Esophagus squamous epithelium (tissue), 5 donors: Measurements from ENCODE around the gene ELFN2. TPM values are rescaled to one million over a fixed set of nuclear protein-coding genes. Genes with fewer than 3 reads are reported as not detected.

ENCODE experiments used
- DNase-seq: peaks from one replicate; lab custom pipeline; 2025; lab: John Stamatoyannopoulos, UW
- H3K27ac ChIP-seq, 4 donors: fragments of 200-600 bp; sonication (generic); one replicate each; pipeline ENCODE4 v1.5.1; 2016 to 2019; ENCODE audit warnings: mild to moderate bottlenecking in 1 of 4
- H3K27me3 ChIP-seq, 4 donors: fragments of 200-600 bp; sonication (generic); 1 replicate in 3 of 4; 2 replicates in 1 of 4; pipeline versions ENCODE4 v1.5.1 to v1.6.0; 2017 to 2021; ENCODE audit warnings: antibody characterized with exemption in 1 of 4
- H3K36me3 ChIP-seq, 3 donors: fragments of 200-600 bp; sonication (generic); one replicate each; pipeline ENCODE4 v1.5.1; 2016 to 2019
- H3K4me1 ChIP-seq, 3 donors: fragments of 200-600 bp; sonication (generic); one replicate each; pipeline ENCODE4 v1.5.1; 2017 to 2019
- H3K4me3 ChIP-seq, 4 donors: fragments of 200-600 bp; sonication (generic); 1 replicate in 3 of 4; 2 replicates in 1 of 4; pipeline ENCODE4 v1.5.1; 2016 to 2019; ENCODE audit warnings: mild to moderate bottlenecking in 2 of 4, moderate library complexity in 1 of 4
- H3K9me3 ChIP-seq, 3 donors: fragments of 200-600 bp; sonication (generic); one replicate each; pipeline ENCODE4 v1.5.1; 2016 to 2019
- CTCF ChIP-seq, 6 experiments: fragments of 450-650 bp in 4 of 6; fragments of 200-600 bp in 2 of 6; sonication (generic) in 2 of 6; IDR thresholded peaks; one replicate each; pipeline ENCODE4 v1.5.1; 2016 to 2019; ENCODE audit warnings: antibody characterized with exemption in 6 of 6, mild to moderate bottlenecking in 4 of 6, moderate library complexity in 4 of 6
- POLR2A ChIP-seq, 4 donors: fragments of 450-650 bp; IDR thresholded peaks; one replicate each; pipeline ENCODE4 v1.6.1; 2017; ENCODE audit warnings: antibody characterized with exemption in 4 of 4, mild to moderate bottlenecking in 4 of 4, moderate library complexity in 3 of 4
- WGBS, 2 donors: methylation state at CpG; one replicate each; pipeline ENCODE4 v1.1.5; 2018; 5-methylcytosine and 5-hydroxymethylcytosine counted together
- intact Hi-C: fragments of 100-400 bp; cut with DNase I; formaldehyde crosslinking; loops from one replicate; pipeline ENCODE4 v1.15.0; 2022
- total RNA-seq, 4 donors: library from RNA; depleted of rRNA; stranded (reverse); fragments of >200 nt; gene quantifications; one replicate each; pipeline ENCODE4 v1.1.0, GENCODE V29; 2016
- donor health status: DM: yes; HTN: yes; CAD: no.

ELFN2 gene
- total RNA-seq, 4 donors from 2014 or later: not detected

DNA sequence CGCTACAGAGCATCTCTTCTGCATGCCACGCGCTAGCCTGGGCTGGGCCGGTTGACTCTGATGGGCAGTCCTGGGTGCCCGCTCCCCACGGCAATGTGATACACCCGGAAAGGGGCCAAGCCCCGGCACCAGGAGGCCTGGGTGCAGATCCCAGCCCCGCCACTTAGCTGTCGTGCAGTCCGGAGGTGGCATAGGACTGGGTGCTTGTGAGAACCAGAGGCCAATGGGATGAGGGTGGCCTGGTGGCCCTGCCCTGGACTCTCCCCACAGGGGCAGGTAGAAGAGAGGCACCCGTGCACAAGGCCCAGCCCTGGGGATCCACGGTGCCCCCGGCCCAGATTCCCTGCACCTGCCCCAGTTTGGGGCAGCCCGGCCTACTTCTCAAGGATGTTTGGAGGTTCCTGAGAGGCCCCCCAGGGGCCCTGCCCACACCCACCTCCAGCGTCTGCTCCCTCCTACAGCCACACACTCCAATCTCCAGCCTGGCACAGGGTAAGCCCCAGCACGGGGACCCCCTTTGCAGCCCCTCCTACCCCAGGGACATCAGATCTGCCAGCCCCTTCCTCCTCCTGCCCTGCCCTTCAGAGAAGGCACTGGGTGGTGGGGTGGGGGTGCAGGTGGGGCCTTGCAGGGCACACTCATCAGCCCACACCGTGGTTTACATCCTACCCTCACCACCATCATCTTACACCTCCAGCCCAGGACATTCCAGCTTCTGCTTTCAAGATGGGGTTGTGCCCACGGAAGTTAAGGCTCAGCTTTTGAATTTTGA is 78.0 kb downstream of the ELFN2 start:
- no peak for DNase-seq
- TF ChIP-seq POLR2A (IDR thresholded peaks at IDR 0.05) (no peak), CTCF (IDR thresholded peaks at IDR 0.05) (no peak)
- WGBS, 2 donors: 50 to 80% methylated on average over 4 to 5 of the region's 19 CpGs

GRCh38 chr22:37346505-37346895 is 80.8 kb downstream of the ELFN2 start:
- WGBS, 2 donors: 66 to 77% methylated on average over 6 to 7 of the region's 7 CpGs
- no peak for DNase-seq
- Histone ChIP-seq H3K4me3 (no peak overlapping the region), H3K9me3 (no peaks in the 10 kb centered on the region), H3K36me3 (no peaks in the 10 kb centered on the region), H3K27ac (no peak overlapping the region), H3K27me3 (peaks cover 0 to 40% (median 0%) of the 10 kb centered on the region in 4 donors), H3K4me1 (peaks cover 0 to 9% (median 0%) of the 10 kb centered on the region in 3 donors)
- intact Hi-C loops: no loop called here
- TF ChIP-seq CTCF (IDR thresholded peaks at IDR 0.05) (no peak), POLR2A (IDR thresholded peaks at IDR 0.05) (no peak)

More for the DNA sequence above, 78.0 kb downstream of the ELFN2 start:
- Histone ChIP-seq H3K4me3 (no peak overlapping the region), H3K9me3 (no peaks in the 10 kb centered on the region), H3K27ac (no peak overlapping the region), H3K4me1 (peaks cover 0 to 9% (median 0%) of the 10 kb centered on the region in 3 donors), H3K27me3 (peaks cover 0 to 39% (median 0%) of the 10 kb centered on the region in 4 donors), H3K36me3 (no peaks in the 10 kb centered on the region)
- intact Hi-C loops: no loop called here

- H3K27ac ChIP-seq: no peak overlapping the region
- TF ChIP-seq POLR2A (IDR thresholded peaks at IDR 0.05) (no peak), CTCF (IDR thresholded peaks at IDR 0.05) (no peak)
- peaks cover 0 to 9% (median 0%) of the 10 kb centered on the region in 3 donors for H3K4me1 ChIP-seq
- H3K27me3 ChIP-seq: peaks cover 0 to 40% (median 0%) of the 10 kb centered on the region in 4 donors
- H3K4me3 ChIP-seq: no peak overlapping the region
- no peaks in the 10 kb centered on the region for H3K36me3 ChIP-seq
- H3K9me3 ChIP-seq: no peaks in the 10 kb centered on the region
- no peak for DNase-seq
- intact Hi-C loops: no loop called here
- WGBS, 2 donors: 6 to 24% methylated on average over 8 to 13 of the region's 13 CpGs
Observed at GRCh38 chr22:37345863-37346504, 81.3 kb downstream of the ELFN2 start.

DNA sequence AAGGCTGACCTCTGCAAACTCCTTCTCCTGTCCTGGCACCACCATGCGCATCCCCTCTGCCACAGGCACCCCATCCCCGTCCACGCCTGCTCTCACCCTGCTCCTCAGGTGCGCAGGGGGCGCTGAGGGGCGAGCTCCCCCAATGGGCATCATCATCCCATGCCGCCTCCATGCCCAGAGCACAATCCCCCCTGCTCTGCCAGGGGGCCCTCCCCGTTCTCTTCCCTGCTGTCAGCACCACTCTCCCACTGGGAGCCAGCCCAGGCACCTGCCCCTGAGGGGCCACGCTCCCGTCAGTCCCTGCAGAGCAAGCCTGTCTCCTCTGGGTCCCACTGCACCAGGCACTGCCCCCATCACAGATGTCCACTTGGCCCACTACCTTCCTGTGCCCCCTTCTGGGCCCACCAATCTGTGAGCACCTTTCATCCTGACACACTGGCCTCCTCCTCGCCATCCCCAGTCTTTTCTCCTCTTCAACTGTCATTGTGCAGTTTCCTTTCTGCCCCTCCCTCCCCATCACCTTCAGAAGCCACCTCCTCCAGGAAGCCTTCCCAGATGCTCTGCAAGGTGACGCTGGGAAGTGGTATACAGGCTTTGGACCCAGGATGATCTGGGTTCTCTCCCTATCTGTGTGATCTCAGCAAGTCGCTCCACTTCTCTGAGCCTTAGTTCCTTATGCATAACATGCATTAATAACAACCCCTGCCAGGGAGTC is 82.4 kb downstream of the ELFN2 start:
- H3K4me1 ChIP-seq: peaks cover 0 to 9% (median 0%) of the 10 kb centered on the region in 3 donors
- no peaks in the 10 kb centered on the region for H3K9me3 ChIP-seq
- intact Hi-C loops: no loop called here
- no peak overlapping the region for H3K27ac ChIP-seq
- TF ChIP-seq CTCF (IDR thresholded peaks at IDR 0.05) (no peak), POLR2A (IDR thresholded peaks at IDR 0.05) (no peak)
- no peaks in the 10 kb centered on the region for H3K36me3 ChIP-seq
- H3K27me3 ChIP-seq: peaks cover 0 to 51% (median 0%) of the 10 kb centered on the region in 4 donors
- DNase-seq: no peak
- no peak overlapping the region for H3K4me3 ChIP-seq
- 66 to 84% methylated on average over 10 to 11 of the region's 13 CpGs for WGBS, 2 donors
